GM19035 (cell line): ENCODE results near the gene SLFNL1.

Experiments used
- ATAC-seq: cut with Tn5 transposase; IDR thresholded peaks from one replicate; pipeline ENCODE4 v1.9.1; 2021; ENCODE audit not compliant: unreplicated experiment

Gene SLFNL1

DNA sequence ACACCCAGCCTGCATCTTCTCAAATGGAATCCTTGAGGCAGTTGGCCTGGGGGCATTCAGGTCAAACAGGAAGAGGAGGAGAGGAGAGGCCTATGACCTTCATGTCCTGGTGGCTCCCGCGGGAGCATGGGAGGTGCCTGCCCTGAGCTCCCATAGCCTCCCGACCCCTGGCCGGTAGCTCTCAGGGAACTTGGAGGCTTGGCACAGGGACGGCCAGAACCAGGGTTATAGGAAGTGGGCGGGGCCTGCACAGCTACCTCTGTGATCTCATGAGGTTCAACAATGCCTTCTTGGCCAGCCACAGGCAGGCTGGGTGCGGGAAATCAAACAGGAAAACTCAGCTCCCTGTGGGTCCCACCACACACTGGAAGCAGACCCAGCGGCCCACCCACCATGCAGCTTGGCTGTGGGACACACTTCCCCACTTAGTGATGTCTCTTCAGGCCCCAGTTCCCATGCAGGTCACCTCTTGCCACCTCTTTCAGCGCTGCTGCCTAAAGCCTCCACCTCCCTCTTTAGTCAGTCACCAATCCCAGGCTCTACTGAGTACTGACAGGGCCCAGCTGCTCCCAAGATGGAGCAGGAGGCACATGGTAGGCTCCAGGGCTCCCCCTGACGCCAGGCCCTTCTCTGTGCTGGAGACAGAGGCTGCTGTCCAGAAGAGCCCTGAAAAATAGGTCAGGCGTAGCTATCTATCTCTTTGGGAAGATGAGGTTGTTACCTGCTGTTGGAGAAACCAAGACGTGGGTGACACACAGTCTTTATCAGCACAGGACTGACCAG, at the start of gene SLFNL1:
SLFNL1 (minus strand) TSS at position 200 of the 783 bp plus-strand sequence. CDS start 1,065 bp downstream, outside the sequence.
- ATAC-seq = no peak

DNA sequence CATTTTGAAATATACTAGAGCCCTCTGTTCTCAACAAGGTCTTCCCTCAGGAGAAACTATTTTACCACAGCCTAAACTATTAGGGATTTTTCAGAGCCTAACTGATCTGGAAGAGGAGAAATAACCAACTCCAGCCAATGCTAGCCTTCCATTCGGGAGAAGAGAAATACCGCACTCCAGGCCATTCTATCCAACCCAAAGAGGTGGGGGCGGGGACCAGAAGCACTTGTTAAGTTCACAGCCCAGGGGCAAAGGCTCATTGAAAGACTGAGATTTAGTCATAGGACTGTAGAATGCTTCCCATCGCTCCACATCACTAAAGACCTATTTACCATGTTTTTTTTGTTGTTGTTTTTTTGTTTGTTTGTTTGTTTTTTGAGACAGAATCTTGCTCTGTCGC, 35.4 kb upstream of the SLFNL1 start:
- no peak for ATAC-seq

DNA sequence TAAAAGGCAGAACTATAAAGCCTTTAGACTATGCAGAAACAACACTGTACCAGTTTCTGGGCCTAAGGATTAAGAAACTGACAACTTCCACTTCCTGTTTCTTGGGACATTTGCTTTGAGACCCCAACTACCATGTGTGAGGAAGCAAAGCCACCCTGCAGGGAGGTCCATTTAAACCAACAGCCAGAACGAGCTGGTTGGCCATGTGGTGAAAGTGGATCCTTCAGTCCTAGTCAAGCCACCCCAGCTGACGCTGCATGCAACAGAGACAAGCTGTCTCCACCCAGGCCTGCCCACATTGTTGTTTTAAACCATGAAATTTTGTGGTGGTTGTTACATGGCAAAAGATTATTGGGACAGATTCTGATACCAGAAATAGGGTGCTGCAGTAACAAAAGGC, 31.8 kb upstream of the SLFNL1 start:
- ATAC-seq = no peak

DNA sequence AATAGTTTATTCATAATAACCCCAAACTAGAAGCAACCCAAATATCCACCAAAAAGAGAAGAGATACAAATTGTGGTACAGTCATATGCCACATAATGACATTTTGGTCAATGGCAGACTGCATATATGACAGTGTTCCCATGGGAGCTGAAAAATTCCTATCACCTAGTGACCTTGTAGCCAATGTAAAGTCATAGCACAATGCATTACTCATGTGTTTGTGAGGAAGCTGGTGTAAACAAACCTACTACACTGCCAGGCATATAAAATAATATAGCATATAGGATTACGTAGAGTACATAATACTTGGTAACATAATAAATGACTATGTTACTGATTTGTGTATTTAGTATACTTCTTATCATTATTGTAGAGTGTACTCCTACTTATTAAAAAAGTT, 29.5 kb upstream of the SLFNL1 start:
- ATAC-seq = no peak

DNA sequence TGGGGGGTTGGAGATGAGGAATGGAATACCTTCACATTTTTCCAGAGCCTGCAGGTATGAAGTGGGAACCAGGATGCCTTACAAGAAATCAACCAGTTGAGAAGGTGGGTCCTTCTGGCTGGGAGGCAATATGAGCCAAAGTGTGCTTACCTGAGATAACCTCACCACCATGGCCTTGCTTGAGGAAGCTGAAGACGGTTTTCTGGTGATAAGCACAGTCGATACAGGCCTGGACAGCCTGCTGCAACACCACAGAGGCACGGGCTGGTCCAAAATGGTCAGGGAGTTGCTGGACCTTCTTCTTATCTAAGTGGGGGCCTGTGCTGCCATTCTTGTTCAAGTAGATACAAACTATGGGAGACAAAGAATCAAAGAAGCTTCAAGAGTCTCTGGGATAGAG, 27.0 kb upstream of the SLFNL1 start:
- no peak for ATAC-seq

DNA sequence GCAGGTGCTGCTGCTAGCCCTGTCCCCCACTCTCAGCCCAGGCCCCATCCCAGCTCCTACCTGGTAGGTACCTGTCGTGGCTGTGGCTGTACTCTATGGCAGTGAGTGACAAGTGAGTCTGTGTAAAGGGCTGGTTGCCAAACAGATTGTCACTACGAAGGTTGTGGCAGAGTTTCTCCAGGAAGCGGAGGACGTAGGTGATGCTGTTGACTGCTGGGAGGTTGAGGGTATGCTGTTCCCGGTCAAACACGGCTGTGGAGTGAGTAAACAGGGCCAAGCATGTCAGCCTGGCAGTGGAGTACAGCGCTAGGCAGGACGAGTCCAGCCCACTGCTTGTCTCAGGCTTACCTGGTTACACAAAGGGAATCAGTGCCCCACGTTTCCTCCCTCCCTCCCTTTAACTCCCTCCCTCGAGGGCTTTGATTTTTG, 24.8 kb upstream of the SLFNL1 start:
- ATAC-seq = no peak

DNA sequence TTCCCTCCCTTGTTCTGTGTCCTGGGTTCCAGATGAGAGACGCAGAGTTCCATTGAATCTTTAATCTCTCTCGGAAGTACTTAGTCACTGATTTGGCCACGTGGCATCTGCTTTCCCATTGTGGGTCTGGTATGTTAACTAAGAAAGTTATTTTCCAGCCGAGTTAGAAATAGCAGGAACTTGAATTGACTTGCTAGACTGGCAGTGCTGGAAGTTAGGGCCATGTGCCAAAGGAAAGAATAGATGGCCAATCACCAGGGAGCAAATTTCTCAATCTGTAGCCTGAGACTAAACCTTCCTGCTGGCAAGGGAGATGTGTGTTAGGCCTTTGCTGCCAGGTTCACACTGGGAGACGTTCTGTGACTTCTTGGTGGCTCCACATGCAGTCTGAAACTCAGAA, 24.2 kb upstream of the SLFNL1 start:
- ATAC-seq = no peak

DNA sequence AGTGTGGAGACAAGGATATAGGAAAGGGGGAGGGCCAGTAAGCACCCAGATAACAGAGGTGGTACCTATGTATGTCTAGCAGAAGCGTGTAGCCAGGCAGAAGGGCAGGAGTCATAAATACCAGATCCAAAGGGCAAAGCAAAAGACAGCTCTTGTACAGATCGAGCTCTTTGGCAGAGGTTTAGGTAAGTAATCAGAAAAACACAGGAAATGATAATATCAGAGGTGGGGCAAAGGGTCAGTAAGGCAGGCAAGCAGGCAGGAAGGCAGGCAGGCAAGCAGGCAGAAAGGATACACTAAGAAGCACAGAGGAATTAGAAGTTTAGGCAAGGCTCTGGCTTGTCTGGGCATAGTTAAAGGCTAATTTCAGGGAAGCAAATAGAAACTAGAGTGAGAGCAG, 22.7 kb upstream of the SLFNL1 start:
- no peak for ATAC-seq

DNA sequence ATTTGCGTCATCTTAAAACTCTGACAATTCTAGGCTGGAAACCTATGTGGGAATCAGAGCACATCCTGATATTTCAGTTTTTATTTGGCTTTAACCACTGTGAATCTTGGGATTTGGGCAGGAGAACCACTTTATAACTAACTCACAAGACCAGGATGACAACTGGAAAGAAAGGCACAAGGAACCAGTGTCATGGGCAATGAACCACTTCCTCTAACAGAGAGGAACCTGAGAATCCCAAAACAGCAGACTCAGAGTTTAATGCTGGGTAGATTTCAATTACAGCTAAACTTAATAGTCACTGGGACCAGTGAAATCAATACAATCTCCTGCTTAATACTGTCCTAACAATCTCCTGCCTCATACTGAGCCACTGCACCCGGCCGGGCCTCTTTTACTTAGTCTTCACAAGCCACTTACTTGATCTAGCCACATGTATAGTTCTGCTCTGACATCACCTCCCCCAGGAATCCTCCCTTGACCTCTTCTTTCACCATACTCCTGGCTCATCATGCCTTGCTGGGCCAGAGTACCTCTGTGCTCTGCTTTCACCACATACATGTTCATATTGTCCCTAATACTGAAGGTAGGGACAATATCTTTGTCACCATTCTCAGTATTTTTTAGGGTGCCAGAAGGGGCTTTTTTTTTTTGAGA, 20.2 kb upstream of the SLFNL1 start:
- ATAC-seq = no peak

DNA sequence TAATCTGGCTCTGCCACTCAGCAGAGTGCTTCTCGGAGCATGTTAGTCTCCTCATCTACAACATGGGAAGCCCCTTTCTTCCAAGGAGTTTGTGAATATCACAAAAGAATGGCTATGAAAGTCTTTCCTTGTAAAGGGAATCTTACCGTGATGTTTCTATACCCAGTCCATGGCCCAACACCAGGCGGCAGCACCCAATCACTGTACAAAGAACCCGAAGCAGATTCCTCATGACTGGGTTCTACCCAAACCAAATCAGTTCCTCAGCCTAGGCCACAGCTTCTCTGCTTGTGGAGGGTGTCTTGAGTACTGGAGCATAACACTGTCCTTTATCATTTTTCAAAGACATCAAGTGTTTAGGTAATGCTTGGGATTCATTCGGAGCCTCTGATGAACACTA, 16.6 kb upstream of the SLFNL1 start:
- no peak for ATAC-seq

DNA sequence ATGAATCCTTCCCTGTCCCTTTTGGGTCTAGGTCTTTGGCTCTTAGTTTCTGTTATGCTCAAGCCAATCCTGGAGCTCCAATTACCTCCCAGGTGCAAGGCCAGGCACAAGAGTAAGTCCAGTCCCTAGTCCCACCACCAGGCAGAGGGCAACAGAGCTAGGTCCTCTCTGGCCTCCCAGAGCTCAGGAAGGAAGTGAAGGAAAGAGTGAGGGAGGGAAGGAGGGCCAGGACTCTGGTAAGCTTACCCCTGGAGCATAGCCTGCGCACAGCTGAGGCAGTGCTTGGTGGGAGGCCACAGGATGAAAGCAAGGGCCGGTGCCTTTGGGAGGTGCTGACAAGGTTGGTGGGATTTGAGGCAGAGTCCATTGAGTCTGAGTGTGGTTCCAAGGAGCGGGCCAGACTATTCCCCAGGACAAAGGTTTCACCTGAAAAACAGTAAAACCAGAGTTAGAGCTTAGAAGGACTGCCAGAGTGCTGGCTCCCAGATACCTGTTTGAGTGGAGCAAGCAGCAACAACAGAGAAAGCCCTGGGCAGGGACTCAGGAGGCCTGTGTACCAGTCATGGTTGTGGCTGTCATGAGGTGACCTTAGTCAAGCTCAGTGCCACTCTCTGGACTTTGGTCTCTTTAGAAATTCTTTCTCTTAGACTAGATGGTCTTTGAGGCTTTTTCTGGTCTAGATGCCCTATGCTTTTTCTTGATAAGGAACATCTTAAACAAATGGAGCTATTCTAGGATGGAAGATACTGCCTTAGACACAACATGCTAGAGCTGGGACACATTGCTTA, 15.8 kb upstream of the SLFNL1 start:
- no peak for ATAC-seq

DNA sequence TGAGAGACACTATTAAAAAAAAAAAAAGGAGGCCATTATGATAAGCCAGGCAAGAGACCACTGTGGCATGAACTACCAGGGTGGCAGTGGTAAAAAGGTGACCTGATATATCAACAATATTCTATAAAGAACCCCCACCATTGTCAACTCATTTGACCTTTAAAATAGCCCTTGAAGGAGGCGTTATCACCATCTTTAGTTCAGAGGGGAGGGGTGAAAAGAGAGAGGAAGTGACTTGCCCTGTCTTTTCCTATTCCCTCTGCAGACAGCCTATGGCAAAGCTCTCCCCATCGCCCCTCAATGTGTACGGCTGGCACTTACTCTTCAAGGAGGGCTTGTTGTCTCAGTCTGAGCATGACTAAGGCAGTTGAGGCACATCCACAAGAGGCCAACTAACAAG, 11.7 kb upstream of the SLFNL1 start:
- no peak for ATAC-seq

DNA sequence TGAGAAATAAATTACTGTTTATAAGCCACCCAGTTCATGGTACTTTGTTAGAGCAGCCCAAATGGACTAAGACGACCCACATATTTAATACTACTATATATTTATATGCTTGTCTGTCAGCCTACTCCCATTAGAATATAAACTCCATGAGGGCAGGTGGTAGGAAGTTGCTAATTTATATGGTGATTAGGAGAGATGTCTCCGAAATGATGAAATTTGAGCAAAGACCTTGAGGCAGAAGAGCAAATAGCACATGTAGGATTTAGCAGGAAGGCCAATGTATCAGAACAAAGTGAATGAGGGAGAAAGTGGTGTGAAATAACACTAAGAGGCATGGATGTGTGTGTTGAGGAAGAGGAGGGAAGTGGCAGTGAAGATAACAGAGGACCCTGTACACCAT, 10.6 kb upstream of the SLFNL1 start:
- no peak for ATAC-seq

DNA sequence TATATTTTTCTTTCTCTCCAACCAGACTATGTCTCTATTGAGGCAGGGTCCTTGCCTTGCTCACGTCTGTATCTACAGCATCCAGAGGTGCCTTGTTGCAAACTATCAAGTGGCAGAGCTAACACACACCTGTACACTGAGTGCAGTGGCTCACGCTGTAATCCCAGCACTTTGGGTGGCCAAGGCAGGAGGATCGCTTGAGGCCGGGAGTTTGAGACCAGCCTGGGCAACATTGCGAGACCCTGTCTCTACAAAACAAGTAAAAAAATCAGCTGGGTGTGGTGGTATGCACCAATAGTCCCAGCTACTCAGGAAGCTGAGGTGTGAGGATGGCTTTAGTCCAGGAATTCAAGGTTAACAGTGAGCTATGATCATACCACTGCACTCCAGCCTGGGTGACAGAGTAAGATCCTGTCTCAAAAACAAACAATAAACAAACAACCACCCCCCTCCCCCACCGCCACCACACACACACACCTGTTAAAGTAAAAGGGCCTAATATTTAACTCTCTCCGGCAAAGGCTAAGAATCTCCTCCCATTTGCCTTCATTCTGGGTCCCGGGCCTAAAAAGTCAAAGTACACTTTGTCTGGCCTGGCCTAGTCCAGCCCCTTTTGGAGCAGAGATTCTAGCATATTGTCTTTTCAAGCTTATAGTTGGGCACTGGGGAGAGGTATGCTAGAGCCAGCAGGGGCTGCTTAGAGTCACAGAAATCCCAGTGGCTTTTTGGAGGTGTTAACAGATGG, 9.5 kb upstream of the SLFNL1 start:
- ATAC-seq = no peak

DNA sequence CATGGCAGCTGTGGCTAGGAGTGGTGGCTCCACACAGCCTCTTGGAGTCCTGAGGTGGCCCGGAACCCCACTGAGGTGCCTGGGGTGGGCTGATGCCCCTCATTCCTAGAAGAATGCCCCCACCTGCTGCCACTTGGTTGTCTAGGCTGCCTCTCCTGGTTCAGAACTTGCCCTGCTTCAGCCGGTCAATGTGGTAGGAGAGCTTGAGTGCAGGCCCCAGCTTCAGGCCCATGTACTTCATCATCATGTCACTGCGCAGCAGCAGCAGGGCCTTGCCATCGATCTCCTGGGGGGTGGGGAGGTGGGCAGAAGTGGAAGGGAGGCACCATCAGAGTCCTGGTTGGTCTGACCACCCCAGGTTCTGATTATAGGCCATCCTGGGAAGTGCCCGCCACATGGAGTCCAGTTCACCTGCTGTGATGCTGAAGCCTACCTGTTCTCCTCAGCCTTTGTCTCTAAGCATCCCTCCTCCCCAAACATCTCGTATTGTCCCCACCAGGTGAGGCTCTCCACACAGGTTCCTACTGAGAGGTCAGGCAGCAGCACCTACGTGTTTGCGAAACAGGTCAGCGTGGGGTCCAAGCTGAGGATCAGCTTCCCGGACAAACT, 6.6 kb upstream of the SLFNL1 start:
- no peak for ATAC-seq

DNA sequence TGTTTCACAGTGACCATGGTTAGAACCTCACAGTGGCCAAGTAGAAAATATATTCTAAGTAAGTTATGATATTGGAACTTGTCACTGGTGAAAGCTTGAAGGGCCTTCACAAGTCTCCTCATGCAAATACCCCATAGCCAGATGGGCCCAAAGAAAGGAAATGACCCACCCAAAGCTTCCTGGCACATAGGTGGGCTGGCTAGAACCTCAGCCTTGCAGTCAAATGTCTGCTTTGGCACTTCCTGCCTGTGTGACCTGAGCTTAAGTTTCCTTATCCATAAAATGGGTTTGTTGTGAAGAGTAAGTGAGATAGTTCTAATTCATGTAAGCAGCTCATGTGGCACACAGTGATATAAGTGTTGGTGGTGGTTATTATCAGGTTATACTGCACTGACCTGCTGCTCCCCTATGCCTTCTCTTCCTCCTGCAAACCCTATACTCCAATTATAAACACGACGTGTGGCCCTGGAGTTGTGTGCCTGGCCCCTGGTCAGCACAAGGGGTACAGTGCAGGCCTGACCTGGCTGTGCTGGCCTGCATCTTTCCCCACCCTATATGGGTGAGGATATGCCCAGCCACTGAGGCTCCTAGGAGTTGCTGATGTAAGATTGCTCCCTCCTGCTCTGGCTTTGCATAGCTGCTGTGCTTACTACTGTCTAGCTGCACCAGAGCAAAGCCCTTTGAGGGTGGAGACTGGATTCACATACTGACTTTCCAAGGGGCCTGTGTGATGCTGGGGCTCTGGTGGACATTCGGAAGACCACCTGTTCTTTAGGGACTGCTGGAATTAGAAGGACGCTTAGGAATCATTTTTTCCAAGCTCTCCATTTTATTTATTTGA, 4.7 kb upstream of the SLFNL1 start:
- no peak for ATAC-seq

DNA sequence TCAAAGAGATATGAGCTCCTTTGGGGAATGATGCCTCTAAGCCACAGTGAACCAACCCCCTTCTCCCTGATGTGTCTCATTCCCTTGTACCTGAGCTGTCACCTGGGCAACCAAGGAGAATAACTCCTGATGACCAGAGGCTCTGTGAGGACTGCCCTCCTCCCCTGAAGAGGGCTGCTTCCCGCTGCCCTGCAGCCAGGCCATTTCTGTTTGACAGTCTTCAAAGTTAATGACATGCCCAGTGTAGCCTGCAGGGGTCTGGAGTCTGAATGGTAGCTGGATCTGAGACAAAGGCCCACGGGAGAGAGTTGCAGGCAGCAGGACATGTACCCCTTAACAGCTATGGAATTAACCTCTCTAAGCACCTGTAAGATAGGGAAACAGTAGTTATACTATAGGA, 3.4 kb upstream of the SLFNL1 start:
- no peak for ATAC-seq

DNA sequence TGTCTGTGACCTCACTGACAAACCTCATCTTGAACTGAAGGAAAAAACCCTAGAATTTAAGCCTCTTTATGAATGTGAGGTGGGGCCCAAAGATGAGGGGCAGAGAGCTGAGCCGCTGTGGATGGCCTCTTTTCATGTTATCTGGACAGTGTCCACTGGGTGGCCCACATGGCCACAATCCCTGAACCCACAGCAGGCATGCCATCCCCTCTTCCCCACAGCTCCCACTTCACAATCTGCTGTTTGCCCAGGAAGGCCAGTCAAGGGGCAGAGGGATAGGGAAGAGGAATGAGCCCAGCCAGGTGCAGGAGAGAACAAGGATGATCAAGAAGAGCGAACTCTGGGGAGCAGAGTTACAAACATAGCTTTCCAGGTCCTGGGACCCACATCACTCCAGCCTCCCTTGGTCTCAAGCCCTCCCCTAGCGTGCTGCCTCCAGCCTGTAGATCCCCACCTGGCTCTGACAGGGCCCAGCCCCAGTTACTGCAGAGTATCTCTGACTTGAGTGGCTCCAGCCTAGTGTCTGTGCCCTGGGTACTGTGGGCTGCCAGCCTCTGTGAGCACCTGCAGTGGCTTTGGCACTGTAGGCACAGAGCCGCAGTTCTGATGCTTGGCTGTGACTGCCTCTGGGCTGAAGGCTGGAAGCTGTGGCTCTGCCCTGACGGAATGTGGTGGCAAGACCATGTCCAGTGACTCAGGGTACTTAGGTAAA, 1.9 kb upstream of the SLFNL1 start:
- ATAC-seq = no peak

DNA sequence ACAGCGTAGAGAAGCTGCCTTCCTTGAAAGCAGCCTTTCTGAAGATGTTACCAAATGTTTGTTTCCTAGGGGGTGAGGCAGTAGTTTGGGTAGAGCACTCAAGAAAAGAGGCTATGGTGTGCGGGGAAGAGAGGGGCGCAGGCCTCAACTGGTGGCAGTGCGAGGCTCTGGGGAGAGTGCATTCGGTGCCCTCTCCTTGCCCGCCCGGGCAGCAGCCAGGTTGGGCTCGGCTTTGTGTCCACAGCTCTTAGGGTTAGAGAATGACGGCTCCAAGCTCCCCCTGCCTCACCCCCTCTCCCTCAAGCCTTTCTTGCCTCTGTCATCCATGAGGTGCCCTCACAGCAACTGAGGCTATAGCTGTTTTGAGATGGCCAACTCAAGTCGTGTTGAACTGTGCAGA, 899 bp upstream of the SLFNL1 start:
- no peak for ATAC-seq
